ENCODE results near the gene SPIRE1. TPM values are rescaled to one million over a fixed set of nuclear protein-coding genes. Genes with fewer than 3 reads are reported as not detected.

Gene SPIRE1
- total RNA-seq, 1 experiment from 2014 or later, result 16.6 TPM

GRCh38 chr18:12443551-12443950, 214.4 kb downstream of the SPIRE1 start:
- Mint-ChIP-seq H3K9me3 (peaks cover 12 to 17% of the 10 kb centered on the region in 2 experiments; a peak in 4 of 5 replicates), H3K27ac (no peak overlapping the region), H3K27me3 (ENCODE audit: low read depth) (no peaks in the 10 kb centered on the region; the same call in 1 of the 2 replicates), H3K4me3 (no peak overlapping the region), H3K4me1 (no peaks in the 10 kb centered on the region), H3K36me3 (ENCODE audit: insufficient read depth in 1 of 3, low read depth in 3 of 3) (peaks cover 21 to 24% (median 21%) of the 10 kb centered on the region in 3 experiments)
- Histone ChIP-seq H3K14ac (ENCODE audit: insufficient read depth, low read length) (no peak overlapping the region), H2BK15ac (ENCODE audit: low read depth, low read length) (no peak overlapping the region), H3K27ac (ENCODE audit: insufficient read length, low read depth, low read length) (no peak overlapping the region), H3K79me2 (ENCODE audit: insufficient read depth, low read length) (no peaks in the 10 kb centered on the region), H3K4me1 (ENCODE audit: insufficient read depth, low read length) (no peaks in the 10 kb centered on the region), H4K8ac (replicated peaks; ENCODE audit: insufficient read length, low read depth, low read length) (no peak overlapping the region), H3K18ac (ENCODE audit: insufficient read length, low read depth, low read length) (no peak overlapping the region), H2AK5ac (ENCODE audit: insufficient read length, low read length) (no peak overlapping the region), H2BK12ac (ENCODE audit: insufficient read length, low read depth, low read length) (no peak overlapping the region), H3K23ac (ENCODE audit: insufficient read length, low read depth, low read length) (no peak overlapping the region), H3K56ac (ENCODE audit: insufficient read length, low read depth, low read length) (no peak overlapping the region), H3K9me3 (ENCODE audit: control insufficient read depth, low read depth, low read length) (no peaks in the 10 kb centered on the region), H3K23me2 (ENCODE audit: insufficient read length, low read depth, low read length, poor library complexity, severe bottlenecking) (no peaks in the 10 kb centered on the region), H3K27me3 (ENCODE audit: insufficient read depth, low read length) (no peaks in the 10 kb centered on the region), H4K20me1 (ENCODE audit: control insufficient read depth, insufficient read depth, insufficient read length) (no peaks in the 10 kb centered on the region), H2BK20ac (ENCODE audit: low read depth, low read length, poor library complexity, severe bottlenecking) (no peak overlapping the region), H2AFZ (ENCODE audit: low read length) (no peak overlapping the region), H3T11ph (ENCODE audit: low read length) (no peak overlapping the region), H3K4me2 (ENCODE audit: insufficient read depth, insufficient read length, low read length) (no peak overlapping the region), H2BK5ac (ENCODE audit: insufficient read length, low read length) (no peak overlapping the region), H3K9ac (ENCODE audit: extremely low read depth, insufficient read length, low read length) (no peak overlapping the region), H4K91ac (ENCODE audit: insufficient read length, low read depth, low read length) (no peak overlapping the region), H4K5ac (ENCODE audit: insufficient read length, low read depth, low read length) (no peak overlapping the region), H3K4ac (ENCODE audit: low read depth, low read length) (no peak overlapping the region), H3K79me1 (ENCODE audit: insufficient read depth, low read depth, low read length, poor library complexity, severe bottlenecking) (no peaks in the 10 kb centered on the region), H2BK120ac (ENCODE audit: low read depth, low read length, poor library complexity, severe bottlenecking) (no peak overlapping the region)
- TF ChIP-seq CTCF (conservative IDR thresholded peaks at IDR 0.05), result no peak
- no CpG with 5 or more reads among the region's 3 CpGs for WGBS (ENCODE audit: extremely low coverage, insufficient read length, low lambda C conversion rate)
- no peak for DNase-seq

Data from H9 (cell line).